SU-DHL-6 (cell line): ENCODE results near the gene SERPINB10.

Experiments
- EZH2phosphoT487 ChIP-seq: fragments of 200-600 bp; sonication (generic), shearing (Covaris generic); conservative IDR thresholded peaks from 2 replicates; pipeline ENCODE4 v1.6.1; 2018; ENCODE audit warnings: mild to moderate bottlenecking, antibody characterized with exemption, low read length, moderate library complexity, mixed read lengths
- TF ChIP-seq, protein P1 (sequence below): fragments of 200-600 bp; sonication (generic); IDR thresholded peaks from one replicate; pipeline ENCODE4 v1.5.1; 2017; ENCODE audit warnings: antibody characterized with exemption, mild to moderate bottlenecking, low read length, moderate library complexity; ENCODE audit not compliant: insufficient read depth, poor library complexity, severe bottlenecking

DNA sequence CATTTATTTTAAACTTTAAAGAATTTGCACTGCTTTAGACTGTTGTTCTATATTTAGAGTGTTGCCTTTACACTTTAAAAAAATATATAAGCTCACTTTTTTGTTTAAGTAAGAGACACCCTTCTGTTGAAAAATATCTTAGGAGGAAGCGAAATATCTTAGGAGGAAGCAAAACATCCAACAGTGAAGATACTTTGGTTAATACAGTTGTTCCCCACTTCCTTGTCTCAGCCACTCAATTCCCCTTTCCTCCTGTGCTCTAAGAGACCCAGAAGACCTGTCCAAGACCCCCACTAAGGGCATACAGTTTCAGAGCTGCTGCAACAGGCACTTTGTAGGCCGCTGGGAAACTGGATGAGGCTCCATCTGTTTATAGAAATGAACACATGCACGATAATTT is 67.9 kb downstream of the SERPINB10 start:
- TF ChIP-seq, protein P1, sequence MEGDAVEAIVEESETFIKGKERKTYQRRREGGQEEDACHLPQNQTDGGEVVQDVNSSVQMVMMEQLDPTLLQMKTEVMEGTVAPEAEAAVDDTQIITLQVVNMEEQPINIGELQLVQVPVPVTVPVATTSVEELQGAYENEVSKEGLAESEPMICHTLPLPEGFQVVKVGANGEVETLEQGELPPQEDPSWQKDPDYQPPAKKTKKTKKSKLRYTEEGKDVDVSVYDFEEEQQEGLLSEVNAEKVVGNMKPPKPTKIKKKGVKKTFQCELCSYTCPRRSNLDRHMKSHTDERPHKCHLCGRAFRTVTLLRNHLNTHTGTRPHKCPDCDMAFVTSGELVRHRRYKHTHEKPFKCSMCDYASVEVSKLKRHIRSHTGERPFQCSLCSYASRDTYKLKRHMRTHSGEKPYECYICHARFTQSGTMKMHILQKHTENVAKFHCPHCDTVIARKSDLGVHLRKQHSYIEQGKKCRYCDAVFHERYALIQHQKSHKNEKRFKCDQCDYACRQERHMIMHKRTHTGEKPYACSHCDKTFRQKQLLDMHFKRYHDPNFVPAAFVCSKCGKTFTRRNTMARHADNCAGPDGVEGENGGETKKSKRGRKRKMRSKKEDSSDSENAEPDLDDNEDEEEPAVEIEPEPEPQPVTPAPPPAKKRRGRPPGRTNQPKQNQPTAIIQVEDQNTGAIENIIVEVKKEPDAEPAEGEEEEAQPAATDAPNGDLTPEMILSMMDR = no peak
- TF ChIP-seq EZH2phosphoT487 = no peak
